ENCODE results near the gene COL23A1. TPM values are rescaled to one million over a fixed set of nuclear protein-coding genes. Genes with fewer than 3 reads are reported as not detected.

COL23A1 gene
- total RNA-seq, 1 donor from 2014 or later = 0.12 TPM

- H3K36me3 Mint-ChIP-seq (ENCODE audit: low read depth) = no peaks in the 10 kb centered on the region
- H3K4me1 Mint-ChIP-seq (ENCODE audit: low read depth) = no peaks in the 10 kb centered on the region
- TF ChIP-seq CTCF (IDR thresholded peaks at IDR 0.05) = no peak
- H3K27me3 Mint-ChIP-seq (ENCODE audit: low read depth) = no peaks in the 10 kb centered on the region
- H3K27ac Mint-ChIP-seq (ENCODE audit: unreplicated experiment) = no peak overlapping the region
- no peak for DNase-seq (ENCODE audit: low spot score)
- no peaks in the 10 kb centered on the region for H3K9me3 Mint-ChIP-seq (ENCODE audit: low read depth)
- H3K4me3 Mint-ChIP-seq (ENCODE audit: unreplicated experiment) = no peak overlapping the region
Measured at GRCh38 chr5:178532666-178533065, 57.5 kb downstream of the COL23A1 start.

- no peak for DNase-seq (ENCODE audit: low spot score)
- no peak overlapping the region for H3K27ac Mint-ChIP-seq (ENCODE audit: unreplicated experiment)
- no peaks in the 10 kb centered on the region for H3K4me1 Mint-ChIP-seq (ENCODE audit: low read depth)
- no peak for TF ChIP-seq CTCF (IDR thresholded peaks at IDR 0.05)
- H3K4me3 Mint-ChIP-seq (ENCODE audit: unreplicated experiment) = no peak overlapping the region
- no peaks in the 10 kb centered on the region for H3K27me3 Mint-ChIP-seq (ENCODE audit: low read depth)
- no peaks in the 10 kb centered on the region for H3K9me3 Mint-ChIP-seq (ENCODE audit: low read depth)
- no peaks in the 10 kb centered on the region for H3K36me3 Mint-ChIP-seq (ENCODE audit: low read depth)
Measured at GRCh38 chr5:178532236-178532635, 58.0 kb downstream of the COL23A1 start.

- DNase-seq (ENCODE audit: low spot score) = no peak
- H3K27ac Mint-ChIP-seq (ENCODE audit: unreplicated experiment) = no peak overlapping the region
- TF ChIP-seq CTCF (IDR thresholded peaks at IDR 0.05) = no peak
- no peaks in the 10 kb centered on the region for H3K4me1 Mint-ChIP-seq (ENCODE audit: low read depth)
- no peak overlapping the region for H3K4me3 Mint-ChIP-seq (ENCODE audit: unreplicated experiment)
- H3K27me3 Mint-ChIP-seq (ENCODE audit: low read depth) = no peaks in the 10 kb centered on the region
- no peaks in the 10 kb centered on the region for H3K9me3 Mint-ChIP-seq (ENCODE audit: low read depth)
- H3K36me3 Mint-ChIP-seq (ENCODE audit: low read depth) = no peaks in the 10 kb centered on the region
Measured at GRCh38 chr5:178531786-178532185, 58.4 kb downstream of the COL23A1 start.

GRCh38 chr5:178530526-178530925 is 59.7 kb downstream of the COL23A1 start:
- TF ChIP-seq CTCF (IDR thresholded peaks at IDR 0.05) = no peak

GRCh38 chr5:178529080-178529479 is 61.1 kb downstream of the COL23A1 start:
- H3K4me3 Mint-ChIP-seq (ENCODE audit: unreplicated experiment) = no peak overlapping the region
- TF ChIP-seq CTCF (IDR thresholded peaks at IDR 0.05) = no peak
- DNase-seq (ENCODE audit: low spot score) = no peak
- H3K4me1 Mint-ChIP-seq (ENCODE audit: low read depth) = no peaks in the 10 kb centered on the region
- no peaks in the 10 kb centered on the region for H3K36me3 Mint-ChIP-seq (ENCODE audit: low read depth)
- H3K27me3 Mint-ChIP-seq (ENCODE audit: low read depth) = no peaks in the 10 kb centered on the region
- no peak overlapping the region for H3K27ac Mint-ChIP-seq (ENCODE audit: unreplicated experiment)
- no peaks in the 10 kb centered on the region for H3K9me3 Mint-ChIP-seq (ENCODE audit: low read depth)

More at GRCh38 chr5:178530526-178530925, 59.7 kb downstream of the COL23A1 start:
- Mint-ChIP-seq H3K9me3 (ENCODE audit: low read depth) (no peaks in the 10 kb centered on the region), H3K27me3 (ENCODE audit: low read depth) (no peaks in the 10 kb centered on the region), H3K4me3 (ENCODE audit: unreplicated experiment) (no peak overlapping the region), H3K4me1 (ENCODE audit: low read depth) (no peaks in the 10 kb centered on the region), H3K27ac (ENCODE audit: unreplicated experiment) (no peak overlapping the region), H3K36me3 (ENCODE audit: low read depth) (no peaks in the 10 kb centered on the region)
- no peak for DNase-seq (ENCODE audit: low spot score)

All from chondrocyte (in vitro differentiated cells).